RCC 7860 (cell line): ENCODE measurements around the gene CDH26.

Source experiments
- DNase-seq: peaks from one replicate; pipeline ENCODE4 v3.0.0-alpha.2; 2015; ENCODE audit warnings: low spot score
- FAIRE-seq: peaks from 2 replicates; lab custom pipeline; 2012; peaks lifted over from hg19 to GRCh38; lab: Jason Lieb, UNC

CDH26 gene

DNA sequence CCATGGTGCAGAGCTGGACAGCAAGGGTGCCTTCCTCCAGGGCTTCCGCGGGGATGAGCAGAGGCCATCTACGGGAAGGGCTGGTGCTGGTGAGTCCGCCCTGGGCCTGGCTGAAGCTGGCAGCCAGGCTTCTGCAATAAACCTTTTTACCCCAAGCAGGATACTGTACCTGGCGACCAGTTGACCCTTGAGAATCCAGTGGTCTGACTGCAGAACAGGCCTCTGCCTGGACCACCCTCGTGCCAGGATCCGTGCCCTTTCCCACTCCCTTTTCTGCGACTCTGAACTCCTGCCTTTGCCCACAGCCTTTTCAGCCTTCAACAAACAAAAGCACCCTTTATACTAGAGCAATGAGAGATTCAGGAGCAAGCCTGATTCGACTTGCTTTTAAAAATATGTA, 18.9 kb downstream of the CDH26 start:
- DNase-seq (no peak), FAIRE-seq (no peak)

- no peak for DNase-seq
- FAIRE-seq = no peak
These were observed 24.9 kb downstream of the CDH26 start for GRCh38 chr20:59983076-59983475.

DNA sequence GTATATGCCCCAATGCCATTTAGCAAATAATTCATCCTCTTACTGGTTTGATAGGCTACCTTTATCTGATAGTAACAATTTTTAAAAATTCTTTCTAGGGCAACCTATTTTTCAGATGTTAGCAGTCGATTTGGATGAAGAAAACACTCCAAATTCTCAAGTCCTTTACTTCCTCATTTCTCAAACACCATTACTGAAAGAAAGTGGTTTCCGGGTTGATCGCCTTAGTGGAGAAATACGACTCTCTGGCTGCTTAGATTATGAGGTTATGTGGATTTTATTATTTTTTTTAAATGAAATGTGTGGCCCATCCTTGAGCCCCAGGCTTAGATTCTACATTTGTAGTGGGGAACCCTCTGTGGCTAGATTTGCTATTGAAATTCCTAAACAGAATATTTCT, 26.3 kb downstream of the CDH26 start:
- FAIRE-seq = no peak
- no peak for DNase-seq

DNA sequence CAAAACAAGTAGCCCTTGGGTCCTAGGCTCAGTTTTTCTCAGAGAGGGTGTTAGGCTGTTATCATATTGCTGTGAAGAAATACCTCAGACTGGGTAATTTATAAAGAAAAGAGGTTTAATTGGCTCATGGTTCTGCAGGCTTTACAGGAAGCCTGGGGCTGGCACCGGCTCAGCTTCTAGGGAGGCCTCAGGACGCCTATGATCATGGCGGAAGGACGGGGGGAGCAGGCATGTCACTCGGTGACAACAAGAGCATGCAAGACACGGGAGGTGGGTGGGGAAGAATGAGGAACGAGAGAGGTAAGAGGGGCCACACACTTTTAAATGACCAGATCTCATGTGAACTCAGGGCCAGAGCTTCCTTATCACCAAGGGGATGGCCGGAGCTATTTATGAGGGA, 26.9 kb downstream of the CDH26 start:
- no peak for FAIRE-seq

DNA sequence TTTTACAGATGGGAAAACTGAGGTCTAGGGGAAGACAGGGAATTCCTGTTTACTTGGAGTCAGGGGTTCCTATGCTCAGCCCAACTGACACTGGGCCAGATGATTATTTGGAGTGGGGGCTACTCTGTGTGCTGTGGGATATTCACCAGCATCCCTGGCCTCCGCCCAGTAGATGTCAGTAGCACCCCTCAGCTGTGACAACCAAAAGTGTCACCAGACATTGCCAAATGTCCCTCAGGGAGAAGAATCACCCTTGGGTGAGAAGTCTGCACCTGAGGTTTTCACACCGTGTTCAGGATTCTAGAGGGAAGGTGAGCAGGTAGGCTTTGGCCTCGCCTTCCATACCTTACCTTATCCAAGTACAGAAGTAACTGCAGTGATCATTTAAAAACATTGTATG, 27.6 kb downstream of the CDH26 start:
- FAIRE-seq (no peak), DNase-seq (no peak)

More for the DNA sequence above, 26.9 kb downstream of the CDH26 start:
- no peak for DNase-seq

- no peak for DNase-seq
- FAIRE-seq = no peak
These were observed 28.9 kb downstream of the CDH26 start for GRCh38 chr20:59987135-59987534.

DNA sequence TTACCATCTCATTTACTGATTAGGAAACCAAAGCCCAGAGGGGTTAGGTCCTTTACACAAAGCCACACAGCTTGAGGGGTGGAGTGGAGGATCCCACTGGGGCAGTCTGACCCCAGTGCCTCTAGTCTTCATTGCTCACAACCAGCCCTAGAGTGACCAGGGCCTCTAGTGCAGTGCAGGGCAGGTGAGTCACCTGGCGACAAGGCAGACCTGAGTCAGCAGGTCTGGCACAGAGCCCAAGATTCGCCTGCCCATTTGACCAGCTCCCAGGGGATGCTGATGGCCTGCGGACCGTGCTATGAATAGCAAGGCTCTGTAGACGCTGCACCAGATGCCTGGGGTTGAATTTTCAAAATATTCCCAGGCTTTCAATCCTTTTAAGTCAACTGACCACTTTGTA, 29.9 kb downstream of the CDH26 start:
- FAIRE-seq = peak; percentile 44
- peak; percentile 66 for DNase-seq

DNA sequence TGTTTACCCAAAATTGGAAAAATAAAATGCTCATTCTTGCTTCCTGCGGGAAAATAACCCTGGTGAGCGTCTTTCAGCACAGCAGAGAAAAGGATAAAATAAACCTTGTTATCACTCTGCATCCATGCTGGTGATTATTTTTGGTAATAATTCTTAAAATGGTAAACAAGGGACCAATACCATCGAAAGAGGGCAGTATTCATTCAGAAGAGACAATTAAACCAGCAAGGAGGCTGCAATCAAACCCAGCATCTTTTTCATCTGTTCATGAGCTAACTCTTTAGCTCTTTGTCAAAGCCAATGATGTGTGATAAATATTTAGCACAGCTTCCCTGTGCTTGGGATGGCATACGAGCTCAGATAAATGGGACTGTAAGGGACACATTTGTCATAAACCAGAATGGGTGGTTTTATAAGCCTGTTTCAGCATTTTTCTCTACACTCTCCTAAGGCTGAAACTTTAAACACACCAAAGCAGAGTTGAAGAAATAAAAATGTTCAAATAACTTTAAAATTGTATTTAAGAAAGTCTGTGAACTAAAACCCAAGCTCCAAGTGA, 34.4 kb downstream of the CDH26 start:
- DNase-seq (no peak), FAIRE-seq (no peak)

DNA sequence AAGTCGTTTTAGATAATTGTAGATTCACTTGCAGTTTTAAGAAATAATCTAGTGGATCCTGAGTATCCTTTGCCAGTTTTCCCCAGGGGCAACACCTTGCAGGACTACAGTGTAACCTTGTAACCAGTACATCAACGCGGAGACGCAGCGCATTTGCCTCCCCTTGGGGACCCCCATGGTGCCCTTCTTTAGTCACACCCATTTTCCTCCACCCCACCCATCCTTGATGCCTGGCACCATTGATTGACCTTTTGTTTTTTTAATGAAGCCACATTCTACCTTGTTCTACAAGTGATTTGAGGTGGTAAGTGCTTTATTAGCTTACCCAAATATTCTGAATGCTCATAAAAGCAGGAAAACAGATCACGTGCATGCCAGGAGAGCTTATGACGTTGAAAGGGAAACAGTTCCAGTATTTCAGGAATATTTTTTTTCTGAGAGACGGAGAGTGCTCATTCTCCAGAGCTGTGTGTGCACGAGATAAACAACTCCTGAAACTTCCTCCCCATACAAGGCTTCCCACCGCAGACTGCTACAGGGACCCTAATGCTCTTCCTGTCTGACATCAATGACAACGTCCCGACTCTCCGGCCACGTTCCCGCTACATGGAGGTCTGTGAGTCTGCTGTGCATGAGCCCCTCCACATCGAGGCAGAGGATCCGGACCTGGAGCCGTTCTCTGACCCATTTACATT, 35.7 kb downstream of the CDH26 start:
- no peak for FAIRE-seq
- no peak for DNase-seq

- no peak for FAIRE-seq
- DNase-seq = no peak
These were observed 36.5 kb downstream of the CDH26 start for GRCh38 chr20:59994697-59995122.

DNA sequence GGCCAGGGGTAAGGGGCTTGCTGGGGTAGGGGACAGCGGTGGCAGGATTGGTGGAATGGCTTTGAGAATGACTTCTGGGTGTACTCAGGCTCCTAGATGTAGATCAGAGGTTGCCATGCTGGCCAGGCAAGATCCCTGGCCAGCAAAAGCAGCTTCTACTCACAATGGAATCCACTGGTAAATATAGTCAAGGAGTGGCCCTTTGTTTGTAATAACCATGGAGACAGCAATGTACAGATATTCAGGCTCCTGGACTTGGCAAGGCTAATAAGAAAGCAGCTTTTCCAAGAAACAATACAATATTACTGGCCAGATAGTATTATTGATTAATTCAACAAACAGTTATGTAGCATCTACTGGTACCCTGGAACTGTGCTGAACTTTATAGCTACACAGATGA, 37.9 kb downstream of the CDH26 start:
- DNase-seq (no peak), FAIRE-seq (no peak)

DNA sequence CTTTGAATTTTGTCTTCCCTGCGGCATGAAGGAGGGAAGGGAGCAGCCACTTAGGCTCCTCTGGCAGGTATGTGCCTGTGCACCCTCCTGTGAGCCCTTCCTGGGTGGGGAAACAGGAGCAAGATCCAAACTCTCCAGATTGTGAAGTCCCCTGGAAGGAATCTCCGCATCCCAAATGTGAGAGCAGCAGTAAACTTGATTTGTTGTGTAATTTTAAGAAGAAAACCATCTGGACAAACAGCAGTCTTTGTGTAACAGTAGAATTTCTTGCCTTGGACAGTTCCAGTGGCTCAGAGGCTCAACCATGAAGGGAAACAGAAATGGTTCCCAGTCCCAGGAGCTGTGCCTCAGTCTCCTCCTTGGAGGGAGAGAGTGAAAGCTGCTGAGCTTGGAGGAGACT, 39.7 kb downstream of the CDH26 start:
- FAIRE-seq (no peak), DNase-seq (no peak)

GRCh38 chr20:59999502-59999901, 41.3 kb downstream of the CDH26 start:
- FAIRE-seq = no peak
- DNase-seq = no peak

DNA sequence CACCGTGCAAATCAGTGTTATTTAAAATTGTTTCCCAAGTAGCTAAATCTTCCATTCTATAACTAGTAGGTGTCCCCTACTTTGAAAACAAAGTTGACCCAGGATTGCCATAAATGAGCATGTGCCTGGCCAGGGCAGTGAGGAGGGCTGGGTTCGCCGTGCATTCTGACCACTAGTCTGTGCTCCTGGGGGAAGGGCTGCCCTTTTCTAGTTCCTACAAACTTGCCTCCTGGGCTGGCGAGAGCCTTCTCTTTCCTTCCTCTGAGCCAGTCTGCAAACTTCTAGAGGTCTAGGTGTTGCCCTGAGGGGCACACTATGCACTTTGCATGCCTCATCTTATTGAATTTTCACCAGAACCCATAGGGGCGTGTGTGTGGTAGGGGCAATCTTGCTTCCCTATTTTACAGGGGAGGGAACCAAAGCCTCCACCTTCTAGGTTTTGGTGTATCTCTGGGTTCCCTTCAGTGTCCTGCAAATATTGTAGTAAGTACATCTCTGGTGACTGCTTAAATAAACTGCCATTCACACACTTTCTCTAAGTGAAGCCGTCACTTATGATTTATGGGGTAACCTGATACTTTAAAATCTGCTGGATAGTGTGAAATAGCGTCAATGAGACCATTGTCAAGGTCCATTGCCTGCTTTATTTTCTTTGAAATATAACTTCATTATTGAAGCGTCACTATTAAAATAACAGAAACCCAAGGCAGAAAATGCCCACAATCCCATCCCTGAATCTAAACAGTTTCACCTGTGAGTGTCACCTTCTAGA, 42.2 kb downstream of the CDH26 start:
- DNase-seq (no peak), FAIRE-seq (no peak)

- no peak for FAIRE-seq
These were observed 42.9 kb downstream of the CDH26 start for GRCh38 chr20:60001108-60001507.

DNA sequence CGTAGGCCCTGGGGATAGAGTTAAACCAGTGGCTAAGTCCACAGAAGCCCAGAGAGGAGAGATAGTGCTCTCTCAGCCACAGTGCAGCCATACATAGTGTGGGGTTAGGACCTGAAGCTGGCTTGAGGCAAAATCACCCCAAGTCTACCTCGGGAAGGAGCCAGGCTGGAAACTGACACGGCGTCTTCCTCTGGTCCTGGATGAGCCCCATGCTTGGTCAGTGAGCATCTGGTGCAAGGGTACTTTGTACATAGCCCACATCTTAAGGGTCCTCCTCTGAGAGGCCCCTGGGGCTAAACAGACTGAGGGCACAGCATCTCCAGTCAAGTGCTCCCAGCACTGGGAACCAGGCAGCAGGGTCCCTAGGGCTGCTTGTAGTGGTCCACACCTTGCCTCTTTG, 45.6 kb downstream of the CDH26 start:
- FAIRE-seq = no peak
- DNase-seq = no peak

More at GRCh38 chr20:60001108-60001507, 42.9 kb downstream of the CDH26 start:
- DNase-seq = no peak

- FAIRE-seq = no peak
- DNase-seq = no peak
These were observed 48.0 kb downstream of the CDH26 start for GRCh38 chr20:60006261-60006660.

DNA sequence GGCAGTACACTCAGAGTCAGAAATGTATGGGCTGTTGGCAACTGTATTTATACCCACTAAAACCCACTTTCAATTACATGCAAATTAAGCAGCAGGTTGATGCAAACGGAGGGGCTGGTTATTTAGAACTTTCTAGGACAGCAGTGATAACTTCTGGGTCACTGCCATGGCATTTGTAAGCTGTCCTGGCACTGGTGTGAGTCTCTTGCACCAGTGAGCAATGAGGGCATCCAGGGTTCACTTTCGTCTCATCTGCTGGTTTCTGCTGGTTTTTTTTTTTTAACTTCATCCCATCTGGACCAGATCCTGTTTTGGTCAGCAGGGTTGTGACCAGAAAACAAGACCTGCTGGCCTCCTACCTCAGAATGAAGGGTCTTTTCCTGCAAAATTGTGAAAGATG, 49.2 kb downstream of the CDH26 start:
- no peak for DNase-seq
- FAIRE-seq = no peak

DNA sequence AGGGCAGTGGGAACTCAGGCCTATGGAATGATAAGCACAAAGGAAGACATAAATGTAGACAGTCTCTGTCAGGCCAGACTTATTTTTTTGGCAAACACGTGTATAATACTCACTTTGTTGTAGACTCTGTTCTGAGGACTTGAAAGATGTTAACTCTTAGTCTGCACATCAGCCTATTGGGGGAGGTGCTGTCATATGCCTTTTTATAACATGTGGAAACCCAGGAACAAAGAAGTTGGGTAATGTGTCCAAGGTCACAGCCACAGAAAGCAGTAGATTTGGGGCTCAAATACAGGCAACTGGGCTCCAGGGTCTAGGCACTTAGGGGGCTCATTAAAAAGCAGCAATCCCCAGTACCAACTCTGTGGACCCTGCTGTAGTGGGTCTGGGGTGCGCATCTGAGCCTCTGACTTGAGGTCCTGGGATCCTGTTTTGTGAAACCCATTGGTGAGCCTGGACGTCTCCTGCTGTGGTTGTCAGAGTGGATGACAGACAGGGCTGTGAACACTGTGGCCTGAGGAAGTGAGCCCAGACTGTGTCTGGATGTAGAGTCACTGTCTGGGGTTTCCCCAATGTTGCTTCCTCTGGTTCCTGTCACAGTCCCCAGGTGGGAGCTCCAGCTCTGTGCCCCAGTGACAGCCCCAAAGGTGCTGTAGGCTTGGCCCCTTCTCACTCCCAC, 50.0 kb downstream of the CDH26 start:
- no peak for DNase-seq
- FAIRE-seq = no peak

- DNase-seq (no peak), FAIRE-seq (no peak)
These were observed 51.1 kb downstream of the CDH26 start for GRCh38 chr20:60009318-60009717.

DNA sequence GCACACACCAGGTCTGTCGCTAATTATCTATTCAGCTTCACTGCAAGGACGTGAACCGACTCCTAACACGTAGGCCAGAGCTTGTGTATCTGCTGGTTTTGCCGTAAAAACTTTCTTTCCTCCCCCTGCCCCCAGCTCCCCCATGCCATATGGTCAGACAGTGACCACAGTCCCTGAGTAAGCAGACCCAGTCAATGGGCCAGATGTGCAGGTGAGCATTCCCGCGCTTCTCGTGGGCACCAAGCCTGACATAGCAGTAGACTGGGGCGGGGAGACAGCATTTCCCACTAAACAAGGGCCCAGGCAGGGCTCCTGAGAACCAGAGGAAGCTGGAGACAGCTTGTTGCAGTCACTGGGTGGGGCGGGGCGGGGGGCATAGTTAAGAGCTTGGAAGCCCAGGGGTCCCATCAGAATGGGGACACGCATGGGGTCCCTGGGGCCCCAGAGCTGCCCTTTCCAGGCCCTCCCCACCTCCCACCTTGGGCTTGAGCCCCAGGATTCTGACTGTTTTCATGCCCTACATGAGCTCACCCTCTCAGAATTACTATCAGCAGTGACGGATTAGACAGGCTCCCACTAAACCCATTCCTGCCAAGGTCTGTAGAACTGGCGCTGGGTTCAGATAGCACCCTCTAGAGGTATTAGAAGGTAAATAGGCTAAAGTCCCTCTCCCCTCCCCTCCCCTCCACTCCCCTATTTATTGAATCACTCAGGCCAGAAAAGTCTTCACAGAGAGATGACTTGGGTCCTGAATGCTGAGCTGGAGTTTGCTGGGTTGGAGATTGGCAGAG, 51.8 kb downstream of the CDH26 start:
- FAIRE-seq = no peak

More for the DNA sequence above, 51.8 kb downstream of the CDH26 start:
- DNase-seq = no peak
